Measurements from ENCODE around the gene FBXL17.

The FBXL17 gene

DNA sequence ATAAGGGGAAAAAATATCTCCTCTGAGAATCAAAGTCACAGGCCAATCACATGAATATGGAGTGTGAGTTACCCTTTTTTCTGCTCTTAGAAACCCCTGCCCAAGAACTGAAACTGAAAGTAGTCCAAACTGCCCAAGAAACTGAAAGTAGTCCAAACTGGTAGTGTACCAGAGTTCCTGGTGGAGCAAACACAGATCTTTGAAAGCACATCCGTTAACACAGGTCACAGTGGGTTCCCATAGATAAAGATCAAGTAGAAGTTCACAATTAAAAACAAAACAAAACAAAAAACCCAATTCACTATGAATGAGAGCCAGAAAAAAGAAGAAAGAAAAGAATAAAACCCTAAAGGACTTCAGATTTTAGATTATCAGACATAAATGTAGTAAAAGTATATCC, 378.7 kb downstream of the FBXL17 start:
- DNase-seq = no peak

DNA sequence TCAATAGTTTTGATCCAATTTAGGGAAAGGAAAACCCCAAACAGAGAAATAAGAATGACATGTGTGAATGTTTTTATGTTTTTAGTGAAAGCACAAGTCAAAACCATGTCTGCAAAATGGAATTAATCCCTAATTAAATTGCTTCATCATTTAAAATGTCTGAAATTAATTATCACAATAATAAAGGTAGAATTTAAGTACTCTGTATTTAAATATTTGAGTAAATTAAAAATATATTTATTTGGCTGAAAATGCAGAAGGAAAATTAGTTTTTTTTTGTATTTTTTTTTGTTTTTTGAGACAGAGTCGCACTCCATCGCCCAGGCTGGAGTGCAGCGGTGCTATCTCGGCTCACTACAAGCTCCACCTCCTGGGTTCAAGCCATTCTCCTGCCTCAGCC, 380.7 kb downstream of the FBXL17 start:
- no peak for DNase-seq

DNA sequence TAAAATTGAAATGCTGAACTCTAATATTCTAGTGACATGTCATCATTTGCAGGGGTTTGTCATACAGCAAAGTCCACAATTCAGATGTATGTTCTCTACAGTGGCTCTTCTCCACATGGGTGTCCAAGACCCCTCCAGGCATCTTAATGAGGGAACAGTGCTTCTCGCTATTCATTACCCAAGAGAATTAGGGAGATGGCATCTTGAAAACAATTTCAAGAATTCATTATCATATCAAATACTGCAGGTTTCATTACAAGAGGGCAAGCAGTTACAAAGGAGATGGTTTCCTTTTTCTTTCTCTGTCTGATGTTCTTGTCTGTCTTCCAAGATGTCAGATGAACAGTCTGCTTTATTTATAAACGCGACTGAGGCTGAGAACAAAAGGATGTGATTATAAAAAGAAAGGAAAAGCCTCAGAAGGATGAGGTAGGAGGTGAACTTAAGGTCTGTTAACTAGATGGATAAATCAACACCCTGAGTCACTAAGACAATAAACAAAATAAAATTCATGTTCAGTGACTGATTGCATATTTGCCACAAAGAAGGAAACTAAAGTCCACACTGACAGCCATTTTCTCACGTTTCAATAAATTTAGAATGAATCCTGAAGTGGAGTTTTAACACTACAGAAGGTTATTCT, 384.4 kb downstream of the FBXL17 start:
- no peak for DNase-seq

DNA sequence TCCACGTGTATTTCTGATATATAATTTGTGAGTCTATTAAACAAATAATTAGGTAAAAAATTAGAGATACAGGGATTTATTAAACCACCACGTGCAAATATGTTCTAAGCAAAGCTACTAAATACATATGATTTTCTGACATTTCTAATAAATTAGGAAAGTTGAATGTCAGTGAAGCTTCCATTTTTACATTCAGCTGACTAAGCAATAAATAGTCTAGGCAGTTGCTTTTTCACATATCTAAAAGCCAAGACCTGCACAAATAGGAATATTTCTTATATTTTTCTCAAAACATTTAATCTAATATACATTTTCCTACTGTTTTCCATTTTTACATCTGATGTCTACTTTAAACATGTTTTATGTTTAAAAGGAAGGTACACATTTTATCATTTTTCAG, 388.6 kb downstream of the FBXL17 start:
- no peak for DNase-seq

DNA sequence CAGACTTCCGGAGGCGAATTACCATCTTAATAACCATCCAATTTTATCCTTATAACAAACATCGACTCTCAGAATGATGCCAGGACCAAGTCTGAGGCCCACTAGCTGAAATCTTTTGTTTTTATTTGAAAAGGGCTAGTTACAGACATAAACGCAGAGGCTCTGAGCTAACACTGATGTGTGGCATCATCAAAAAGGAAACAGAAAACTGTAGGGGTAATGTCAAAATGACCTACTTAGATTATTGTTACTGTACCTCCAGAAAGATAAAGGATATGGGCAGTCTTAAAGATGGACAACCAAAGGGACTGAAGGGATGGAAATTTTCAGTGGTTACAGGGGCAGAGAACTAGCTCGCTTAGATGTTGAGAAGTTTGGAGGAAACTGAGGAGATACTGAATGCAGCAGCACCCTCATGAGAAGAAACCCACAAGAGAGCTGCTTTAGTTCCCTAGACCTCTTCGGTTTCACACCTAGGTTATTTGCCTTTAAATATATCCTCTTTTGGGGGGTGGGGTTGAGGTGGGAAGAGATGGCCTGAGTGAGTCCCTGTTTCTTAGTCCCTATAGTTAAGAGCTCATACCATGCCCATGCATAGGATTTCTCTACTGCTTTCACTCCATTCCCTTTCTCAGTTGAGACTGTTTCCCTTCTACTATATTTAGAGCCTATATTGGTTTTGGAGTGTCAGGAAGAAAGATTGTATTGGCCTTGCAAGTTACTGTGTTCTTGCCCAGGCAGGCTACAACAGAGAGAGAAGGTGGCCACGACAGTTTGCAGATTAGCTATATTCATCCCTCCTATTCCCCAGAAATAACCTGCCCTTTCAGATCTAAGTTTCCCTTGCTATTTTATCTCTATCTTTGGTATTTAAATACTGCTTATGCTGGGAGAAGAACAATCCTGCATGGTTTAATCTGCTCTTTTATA, 390.8 kb downstream of the FBXL17 start:
- no peak for DNase-seq

DNA sequence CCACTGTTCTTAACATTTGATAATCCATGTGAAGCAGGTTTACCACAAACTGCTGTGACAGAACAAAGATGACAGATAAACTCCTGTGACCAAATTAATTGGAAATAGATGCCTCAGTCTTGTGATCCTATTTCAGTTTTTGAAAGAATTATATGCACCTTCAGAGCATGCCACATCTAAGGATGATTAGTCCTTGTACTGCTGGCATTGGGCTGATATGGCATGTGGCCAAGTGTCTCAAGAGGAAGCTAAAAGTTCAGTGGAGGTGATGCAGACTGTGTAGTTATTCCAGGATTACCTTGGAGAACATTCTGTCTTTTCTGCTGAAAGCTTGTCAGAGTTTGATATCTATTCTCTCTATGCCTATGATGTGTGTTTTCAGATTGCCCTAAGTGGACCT, 396.8 kb downstream of the FBXL17 start:
- peak in 1 of 51 donors; percentile 1 for DNase-seq

DNA sequence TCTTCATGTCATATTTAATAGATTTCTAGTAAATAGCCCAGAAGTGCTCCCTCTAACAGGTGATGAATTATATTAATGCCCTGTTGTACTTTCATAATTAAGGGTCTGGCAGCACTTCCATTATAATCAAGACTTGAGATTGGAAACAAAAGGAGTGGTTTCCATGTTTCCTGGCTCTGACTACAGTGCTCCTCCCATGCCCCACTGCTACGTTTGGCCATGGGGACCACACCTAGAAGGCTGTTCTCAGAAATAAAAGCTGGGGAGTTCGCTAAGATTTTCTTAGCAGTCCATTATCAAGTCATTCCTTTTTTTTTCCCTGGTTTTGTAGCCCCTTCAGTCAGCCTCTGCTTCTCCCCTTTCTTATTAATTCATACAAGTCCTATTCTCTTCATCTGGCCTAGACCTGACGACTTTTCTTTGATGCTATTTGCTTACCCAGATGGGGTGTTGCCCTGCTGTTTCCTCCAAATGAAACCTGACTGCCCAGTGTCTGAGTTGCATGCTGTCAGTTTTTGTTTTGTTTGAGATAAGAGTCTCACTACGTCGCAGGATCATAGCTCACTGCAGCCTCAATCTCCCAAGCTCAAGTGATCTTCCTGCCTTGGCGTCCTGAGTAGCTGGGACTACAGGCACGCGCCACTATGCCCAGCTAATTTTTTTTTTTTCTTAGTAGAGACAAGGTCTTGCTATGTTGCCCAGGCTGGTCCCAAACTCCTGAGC, 399.0 kb downstream of the FBXL17 start:
- no peak for DNase-seq

DNA sequence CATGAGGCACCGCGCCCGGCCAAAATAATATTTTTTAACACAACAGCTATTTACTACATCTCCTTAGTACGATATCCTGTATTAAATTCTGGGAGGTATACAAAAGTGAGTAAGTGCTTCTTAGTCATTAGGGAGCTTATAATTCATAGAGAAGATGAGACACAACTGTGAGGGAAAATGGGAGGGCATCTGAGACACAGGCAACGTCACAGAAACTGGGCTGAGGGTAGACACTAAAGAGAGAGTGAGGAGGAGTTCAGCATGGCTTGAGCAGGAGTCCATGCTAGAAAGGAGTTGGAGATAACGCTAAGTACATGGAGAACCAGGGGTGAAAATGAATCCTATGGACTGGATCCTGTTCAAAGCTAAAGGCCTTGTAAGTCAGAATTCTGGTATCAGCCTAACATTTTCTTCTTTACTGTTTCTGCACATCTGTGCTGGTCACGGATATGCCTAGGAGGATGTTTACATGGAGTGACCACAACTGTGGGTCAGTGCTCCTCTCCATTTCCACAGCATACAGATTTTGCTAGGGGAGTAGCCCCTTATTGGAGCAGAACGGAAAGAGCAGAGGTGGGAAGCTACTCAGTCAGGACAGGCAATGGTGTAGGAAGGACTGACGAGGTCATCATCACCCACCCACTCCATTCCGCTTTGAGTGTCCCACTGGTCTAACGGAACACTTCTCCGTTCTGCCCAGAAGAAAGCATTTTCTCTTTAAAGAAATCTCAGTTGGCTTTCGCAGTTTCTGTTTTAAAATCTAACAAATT, 400.8 kb downstream of the FBXL17 start:
- DNase-seq = no peak

DNA sequence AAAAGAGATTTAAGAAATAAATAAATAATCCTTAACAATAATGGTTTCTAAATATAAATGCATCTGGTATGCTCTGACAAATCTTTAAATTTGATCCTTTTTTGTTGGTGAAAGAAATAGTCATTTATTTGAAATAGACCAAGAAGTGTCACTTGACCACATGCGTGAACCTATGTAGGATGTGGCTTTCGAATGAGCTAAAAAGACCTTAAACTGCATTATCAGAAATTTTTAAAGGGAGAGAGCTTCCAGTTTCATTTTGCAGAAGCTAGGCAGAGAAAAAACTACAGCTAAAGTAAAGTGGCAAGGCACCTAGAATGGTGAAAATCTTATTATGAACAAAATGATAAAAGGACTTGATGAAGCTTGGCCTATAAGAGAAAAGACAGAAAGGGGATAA, 402.0 kb downstream of the FBXL17 start:
- DNase-seq = no peak

DNA sequence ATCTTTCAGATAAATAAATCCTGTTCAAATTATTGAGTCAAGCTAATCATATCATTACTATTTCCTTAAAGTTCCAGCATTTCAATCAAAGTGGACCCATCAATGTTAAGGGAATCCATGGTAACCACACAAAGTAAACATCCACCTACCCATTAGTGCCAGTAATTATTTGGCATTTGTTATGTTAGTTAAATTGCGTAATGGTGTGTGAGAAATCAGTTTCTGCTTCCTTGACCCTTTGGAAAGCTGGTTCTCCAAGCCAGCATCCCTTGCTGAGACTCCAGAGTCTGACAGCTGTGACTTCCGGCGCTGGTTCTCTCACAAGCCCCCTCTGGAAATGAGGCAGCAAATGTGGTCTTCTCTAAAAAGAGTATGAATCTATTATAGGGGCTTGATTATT, 402.6 kb downstream of the FBXL17 start:
- no peak for DNase-seq

DNA sequence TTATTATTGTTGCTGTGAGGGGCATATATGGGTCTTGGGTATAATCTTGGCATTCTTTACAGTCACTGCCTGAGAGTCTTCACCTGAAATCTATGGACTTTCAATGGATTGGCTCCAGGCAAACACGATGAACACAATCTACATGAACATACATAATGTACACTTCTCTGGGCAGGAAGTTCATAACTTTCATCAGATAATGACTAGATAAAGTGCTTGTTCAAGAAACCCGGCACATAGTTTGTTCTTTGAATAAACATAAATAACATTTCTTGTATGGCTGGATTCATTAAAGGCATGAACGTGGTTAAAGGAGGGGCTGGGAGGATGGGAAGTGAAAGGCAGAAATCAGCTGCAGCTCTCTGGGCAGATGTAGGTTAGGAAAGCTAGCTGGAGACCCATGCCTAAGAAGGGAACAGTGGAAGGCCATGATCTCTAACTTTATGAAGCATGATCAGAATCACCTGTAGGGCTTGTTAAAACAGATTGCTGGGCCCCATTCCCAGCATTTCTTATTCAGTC, 404.3 kb downstream of the FBXL17 start:
- DNase-seq = no peak

DNA sequence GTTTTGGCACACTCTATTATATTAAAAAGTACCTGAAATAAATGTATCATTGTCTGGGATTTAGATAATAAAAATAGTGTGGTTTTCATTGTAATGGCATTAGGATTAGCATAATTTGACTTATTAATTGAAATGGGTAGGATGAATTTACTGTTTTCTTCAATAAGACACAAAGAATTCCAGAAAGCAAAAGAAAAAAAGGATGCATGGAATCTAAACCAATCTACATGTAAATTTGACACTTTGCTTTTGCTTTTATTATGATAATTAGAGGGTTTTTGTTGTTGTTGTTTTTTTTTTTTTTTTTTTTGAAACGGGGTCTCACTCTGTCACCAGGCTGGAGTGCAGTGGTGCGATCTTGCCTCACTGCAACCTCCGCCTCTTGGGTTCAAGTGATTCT, 406.3 kb downstream of the FBXL17 start:
- DNase-seq = no peak

DNA sequence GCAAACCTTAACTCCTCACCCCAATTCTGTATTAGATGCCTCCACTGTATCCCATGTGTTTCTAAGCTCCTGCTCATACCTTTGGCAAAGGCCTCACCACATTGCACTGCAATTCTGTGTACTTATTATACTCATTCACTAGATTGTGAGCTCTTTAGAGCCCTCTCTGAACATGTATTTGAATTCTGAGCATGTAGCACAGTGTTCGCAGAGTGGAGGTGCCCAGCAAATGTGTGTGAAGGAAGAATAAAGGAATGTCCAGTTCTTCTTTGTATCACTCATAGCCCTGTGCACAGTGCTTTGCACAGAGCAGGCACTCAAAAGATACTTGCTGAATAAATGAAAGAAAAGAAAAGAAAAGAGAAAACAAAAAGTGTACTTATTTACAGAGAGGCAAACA, 410.1 kb downstream of the FBXL17 start:
- DNase-seq = no peak

DNA sequence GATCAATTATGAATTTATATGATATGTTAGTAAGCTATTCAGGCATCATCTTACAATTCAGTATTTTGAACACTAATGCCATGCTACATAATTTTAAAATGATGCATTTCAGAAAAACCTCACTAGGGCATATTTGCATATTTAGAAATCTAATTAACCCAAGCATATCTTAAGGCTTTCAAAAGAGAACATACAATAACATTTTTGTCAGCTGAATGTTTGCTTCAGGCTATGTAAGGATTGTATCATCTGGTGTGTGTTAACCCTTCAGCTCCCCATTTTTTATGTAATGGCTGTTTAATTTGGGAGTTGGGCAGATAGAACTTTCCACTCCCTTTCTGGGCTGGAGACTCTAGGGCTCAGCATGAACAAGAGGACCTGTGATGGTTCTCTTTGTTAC, 412.1 kb downstream of the FBXL17 start:
- DNase-seq = no peak

DNA sequence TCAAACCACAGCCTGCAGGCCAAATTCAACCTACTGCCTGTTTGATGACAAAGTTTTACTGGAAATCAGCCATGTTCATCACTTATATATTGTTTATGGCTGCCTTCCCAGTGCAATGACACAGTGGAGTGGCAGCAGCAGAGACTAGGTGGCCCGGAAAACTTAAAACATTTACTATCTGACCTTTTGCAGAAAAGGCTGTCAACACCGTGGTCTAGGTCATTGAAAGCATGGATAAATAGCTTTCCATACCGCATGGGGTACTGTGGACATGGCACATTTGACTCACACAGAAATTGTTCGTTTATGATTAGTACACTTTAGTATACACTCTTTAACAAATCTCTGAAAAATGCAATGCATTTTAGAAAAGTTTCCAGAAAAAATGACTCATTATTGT, 412.9 kb downstream of the FBXL17 start:
- no peak for DNase-seq

DNA sequence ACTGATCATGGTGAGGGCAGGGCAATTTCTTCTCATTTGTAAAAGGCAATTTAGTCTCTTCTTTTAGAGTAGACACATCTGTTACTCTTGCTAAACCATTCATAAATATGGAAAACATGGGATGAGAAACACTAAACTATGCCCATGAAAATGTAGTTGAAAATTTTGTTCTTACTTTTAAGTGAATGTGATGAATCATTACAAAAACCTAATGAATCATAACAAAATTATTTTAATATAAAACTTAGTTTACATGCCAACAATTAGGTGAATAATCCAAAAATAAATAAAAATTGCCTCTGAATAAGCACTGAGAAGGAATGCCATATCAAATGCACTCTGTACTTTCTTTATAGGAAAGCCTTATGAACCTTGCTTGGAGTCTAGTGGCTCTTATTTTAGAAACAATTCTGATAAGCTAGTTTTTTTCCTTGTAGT, 413.5 kb downstream of the FBXL17 start:
- DNase-seq = no peak

DNA sequence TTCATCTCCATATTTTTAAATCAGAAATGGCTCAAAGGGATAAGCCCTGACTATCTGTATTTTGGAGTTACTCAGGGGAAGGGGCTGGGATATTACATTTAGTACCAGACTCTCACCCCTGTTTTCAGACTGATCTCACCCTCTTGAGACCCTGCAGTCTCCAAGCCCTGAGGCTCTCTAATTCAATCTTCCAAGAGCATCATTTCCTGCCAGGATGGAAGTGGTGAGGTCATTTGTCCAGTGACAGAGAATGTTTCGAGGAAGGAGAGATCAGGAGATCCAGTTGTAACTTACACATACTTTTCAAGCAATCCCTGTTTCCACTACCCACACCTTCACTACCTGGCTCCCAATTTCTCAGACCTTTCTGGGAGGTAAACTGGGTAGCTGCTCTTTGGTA, 415.7 kb downstream of the FBXL17 start:
- no peak for DNase-seq

DNA sequence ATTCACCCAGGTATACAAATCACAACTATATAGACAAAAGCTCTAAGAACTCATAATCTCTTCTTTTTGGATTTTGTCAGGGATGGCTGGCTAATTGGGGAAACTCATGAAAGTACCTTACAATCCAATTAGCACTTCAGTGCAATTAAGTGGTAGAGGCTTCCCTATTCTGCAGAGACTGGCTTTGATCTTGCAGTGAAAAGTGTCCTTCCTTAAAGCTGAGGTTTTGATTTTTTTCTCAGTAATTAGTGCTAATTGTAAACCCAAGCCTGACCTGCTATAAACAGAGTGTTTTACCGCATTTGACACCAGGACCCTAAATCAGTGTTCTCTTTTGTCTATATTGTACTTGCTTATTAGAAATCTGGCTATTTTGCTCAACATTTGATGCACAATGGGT, 417.2 kb downstream of the FBXL17 start:
- no peak for DNase-seq

DNA sequence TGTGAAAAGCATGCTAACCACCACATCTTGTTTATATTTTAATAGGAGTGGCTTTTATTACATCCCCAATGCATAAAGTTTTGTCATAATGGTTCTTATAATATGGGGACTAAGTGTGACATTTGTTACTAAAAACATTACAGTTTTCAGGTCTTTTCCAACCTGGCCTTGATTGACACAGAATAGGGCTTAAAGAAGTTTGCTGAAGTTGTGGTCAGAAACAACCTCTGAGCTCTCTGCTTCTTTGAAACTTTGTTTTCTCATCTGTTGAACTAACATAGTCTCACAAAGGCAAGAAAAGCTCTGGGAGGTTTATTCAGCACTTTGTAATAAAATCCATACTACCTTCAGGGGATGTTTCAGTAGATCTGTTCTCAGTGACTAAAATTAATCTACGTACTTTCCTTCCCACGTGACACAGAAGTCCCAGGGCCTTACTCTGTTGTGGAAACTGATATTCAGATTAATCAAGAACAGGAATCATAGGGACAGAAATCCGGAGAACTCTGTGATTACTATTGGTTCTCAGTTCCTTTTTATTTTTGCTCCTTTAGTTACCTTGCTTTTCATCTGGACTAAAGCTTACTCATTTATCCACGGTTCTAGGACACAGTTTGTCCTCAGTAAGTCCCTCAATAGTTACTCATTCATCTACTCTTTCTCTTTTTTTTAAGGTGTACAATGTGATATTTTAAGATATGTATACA, 422.2 kb downstream of the FBXL17 start:
- no peak for DNase-seq

DNA sequence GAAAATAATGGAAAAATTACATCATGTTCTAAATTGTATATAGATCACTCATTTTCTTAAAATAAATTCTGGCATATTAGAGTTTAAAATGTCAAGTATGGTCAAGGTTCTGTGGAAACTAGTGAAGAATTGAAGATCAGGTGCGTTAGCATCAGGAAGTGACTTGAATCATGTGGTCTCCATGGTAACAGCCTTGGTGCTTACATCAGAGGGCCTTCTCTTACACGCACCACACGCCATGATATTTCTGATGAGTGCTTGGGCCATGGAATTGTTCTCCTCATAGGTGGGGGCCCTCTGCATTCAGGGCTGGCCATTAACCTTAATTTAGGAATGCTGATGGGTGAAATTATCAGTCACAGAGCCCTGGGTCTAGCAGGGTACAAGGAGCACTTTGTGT, 423.0 kb downstream of the FBXL17 start:
- no peak for DNase-seq

DNA sequence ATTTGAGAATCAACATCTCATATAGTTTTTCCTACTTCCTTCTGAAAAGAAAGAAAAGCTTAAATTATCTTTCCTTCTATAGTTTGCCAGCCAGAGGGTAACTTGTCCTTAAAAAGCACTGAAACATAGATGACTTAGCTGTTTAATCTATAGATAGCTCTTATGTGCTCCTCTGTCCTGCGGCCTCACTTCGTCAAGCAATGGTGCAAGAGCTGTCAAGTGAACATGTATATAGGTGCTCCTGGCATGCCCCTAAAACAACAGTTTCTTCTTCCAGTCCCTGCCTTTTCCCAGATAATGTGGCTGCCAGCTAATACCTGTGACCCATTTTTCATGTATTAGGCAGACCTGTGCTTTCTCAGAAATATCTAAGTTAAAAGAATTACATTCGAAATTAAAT, 423.5 kb downstream of the FBXL17 start:
- DNase-seq = no peak

Data from hypothalamus (tissue), 51 donors.